Peyer's patch (tissue), 4 donors: ENCODE results near the gene ADGRD1.

Experiments
- CTCF ChIP-seq, 6 experiments: fragments of 450-650 bp in 4 of 6; fragments of 200-600 bp in 2 of 6; sonication (generic) in 1 of 6; IDR thresholded peaks; one replicate each; pipeline ENCODE4 v1.5.1; 2017 to 2019; ENCODE audit warnings: antibody characterized with exemption in 6 of 6, mild to moderate bottlenecking in 3 of 6, moderate library complexity in 1 of 6
- POLR2A ChIP-seq, 2 donors: fragments of 450-650 bp; IDR thresholded peaks; one replicate each; pipeline ENCODE4 v1.5.1; 2017; ENCODE audit warnings: antibody characterized with exemption in 2 of 2, mild to moderate bottlenecking in 2 of 2, moderate library complexity in 2 of 2

GRCh38 chr12:131093604-131093955 is 139.9 kb downstream of the ADGRD1 start:
- TF ChIP-seq CTCF (IDR thresholded peaks at IDR 0.05) (no peak), POLR2A (IDR thresholded peaks at IDR 0.05) (no peak)
